ENCODE measurements around the gene OR51M1.
"Not testable (repeated sequence)": the region's sequence is repeated elsewhere in the genome, so short reads cannot be mapped to it uniquely, and the experiment has no call there.

Gene OR51M1

DNA sequence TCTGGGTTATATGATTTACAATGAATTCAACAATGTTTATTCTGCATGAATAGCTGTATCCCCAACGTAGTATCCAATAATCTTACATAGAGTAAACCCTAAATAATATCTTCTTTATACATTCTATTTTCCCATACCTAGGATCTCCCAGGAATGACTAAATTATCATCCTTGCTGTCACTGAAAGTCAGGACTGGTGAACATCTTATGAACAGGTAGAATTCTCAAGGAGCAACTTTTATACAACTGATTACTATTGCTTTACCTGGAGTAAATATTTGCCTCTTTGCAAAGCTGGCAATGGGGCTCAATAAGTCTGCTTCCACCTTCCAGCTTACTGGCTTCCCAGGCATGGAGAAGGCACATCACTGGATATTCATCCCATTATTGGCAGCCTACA, 32.4 kb upstream of the OR51M1 start, which contains the start of gene OR51B6:
Gene OR51B6, plus strand, starts transcription at position 301 of the 400 bp plus-strand sequence. Its CDS starts 0 bp downstream, at position 301.
- Histone ChIP-seq H3K79me2 (no peaks in the 10 kb centered on the region), H3K4me3 (ENCODE audit: low read depth, low read length) (no peak within 1 kb of the TSS), H3K9me3 (ENCODE audit: control insufficient read depth, low read length) (no peaks in the 10 kb centered on the region), H3K4me1 (no peaks in the 10 kb centered on the region), H3K9ac (no peak within 1 kb of the TSS), H3K27ac (no peak within 1 kb of the TSS), H3K27me3 (ENCODE audit: control insufficient read depth, insufficient read depth, low read length) (no peaks in the 10 kb centered on the region), H2AFZ (no peak within 1 kb of the TSS), H3K36me3 (ENCODE audit: control insufficient read depth, insufficient read depth, low read length) (no peaks in the 10 kb centered on the region), H3K4me2 (ENCODE audit: low read length) (no peak within 1 kb of the TSS)
- TF ChIP-seq CTCF (IDR thresholded peaks at IDR 0.05), result no peak

DNA sequence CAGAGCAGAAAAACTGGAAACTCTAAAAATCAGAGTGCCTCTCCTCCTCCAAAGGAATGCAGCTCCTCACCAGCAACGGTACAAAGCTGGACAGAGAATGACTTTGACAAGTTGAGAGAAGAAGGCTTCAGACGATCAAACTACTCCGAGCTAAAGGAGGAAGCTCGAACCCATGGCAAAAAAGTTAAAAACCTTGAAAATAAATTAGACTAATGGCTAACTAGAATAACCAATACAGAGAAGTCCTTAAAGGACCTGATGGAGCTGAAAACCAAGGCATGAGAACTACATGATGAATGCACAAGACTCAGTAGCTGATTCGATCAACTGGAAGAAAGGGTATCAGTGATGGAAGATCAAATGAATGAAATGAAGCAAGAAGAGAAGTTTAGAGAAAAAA, 27.6 kb upstream of the OR51M1 start:
- not testable (repeated sequence) for H3K9ac ChIP-seq; H3K36me3 ChIP-seq (ENCODE audit: control insufficient read depth, insufficient read depth, low read length); H3K9me3 ChIP-seq (ENCODE audit: control insufficient read depth, low read length); H3K27me3 ChIP-seq (ENCODE audit: control insufficient read depth, insufficient read depth, low read length); H3K4me2 ChIP-seq (ENCODE audit: low read length); H3K27ac ChIP-seq; H3K4me3 ChIP-seq (ENCODE audit: low read depth, low read length); H3K4me1 ChIP-seq; H2AFZ ChIP-seq; H3K79me2 ChIP-seq

DNA sequence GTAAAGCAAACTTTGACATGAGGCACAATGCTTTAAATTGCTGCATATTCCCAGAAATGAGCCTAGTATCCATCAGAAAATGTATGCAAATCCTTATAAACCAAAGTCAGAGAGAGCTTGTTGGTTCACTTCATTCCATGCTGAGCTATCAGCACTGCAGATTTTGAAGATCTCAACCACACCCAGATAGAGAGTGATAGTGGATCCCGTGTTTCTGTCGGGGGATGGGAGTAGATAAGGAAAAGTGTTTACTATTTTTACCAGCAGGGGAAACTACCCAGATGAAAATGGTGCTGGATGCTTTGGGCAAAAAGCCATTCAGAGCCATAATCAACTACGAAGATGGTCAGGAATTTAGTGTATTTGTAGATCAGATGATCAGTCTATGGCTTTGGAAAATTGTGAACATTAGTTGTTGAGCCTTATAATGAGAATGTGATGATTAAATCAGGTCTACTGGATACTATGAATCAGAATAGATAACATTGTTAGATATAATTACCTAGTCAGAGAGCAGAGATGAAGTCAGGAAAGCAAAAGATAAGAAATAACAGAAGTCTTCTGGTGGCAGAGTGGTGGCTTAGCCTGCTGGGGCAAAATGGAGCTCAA, 21.5 kb upstream of the OR51M1 start:
- H3K79me2 ChIP-seq, result no peaks in the 10 kb centered on the region
- H3K4me1 ChIP-seq, result no peaks in the 10 kb centered on the region
- H3K27me3 ChIP-seq (ENCODE audit: control insufficient read depth, insufficient read depth, low read length), result no peaks in the 10 kb centered on the region
- no peak overlapping the region for H3K4me2 ChIP-seq (ENCODE audit: low read length)
- no peak overlapping the region for H3K4me3 ChIP-seq (ENCODE audit: low read depth, low read length)
- H2AFZ ChIP-seq, result no peak overlapping the region
- no peaks in the 10 kb centered on the region for H3K9me3 ChIP-seq (ENCODE audit: control insufficient read depth, low read length)
- TF ChIP-seq CTCF (IDR thresholded peaks at IDR 0.05), result no peak
- H3K27ac ChIP-seq, result no peak overlapping the region
- no peak overlapping the region for H3K9ac ChIP-seq
- H3K36me3 ChIP-seq (ENCODE audit: control insufficient read depth, insufficient read depth, low read length), result no peaks in the 10 kb centered on the region

DNA sequence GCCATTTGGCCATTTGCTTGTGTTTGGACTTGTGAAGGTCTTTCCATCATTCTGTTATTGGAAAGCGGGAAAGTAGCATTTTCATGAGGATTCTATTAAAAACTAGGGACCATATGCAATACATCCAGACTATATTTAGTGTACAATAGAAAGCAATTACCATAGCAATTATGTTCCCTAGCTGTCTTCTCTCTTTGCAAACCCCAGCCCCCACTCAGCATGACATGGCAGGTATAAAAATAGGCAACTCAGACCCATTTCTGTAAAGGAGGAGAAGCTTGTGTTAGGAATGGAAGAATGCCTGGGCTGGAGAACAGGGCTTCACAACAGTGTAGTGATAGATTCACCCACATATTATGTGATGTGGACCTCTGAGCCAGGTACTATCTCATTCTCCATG, 19.9 kb upstream of the OR51M1 start:
- no peaks in the 10 kb centered on the region for H3K9me3 ChIP-seq (ENCODE audit: control insufficient read depth, low read length)
- H3K4me1 ChIP-seq, result no peaks in the 10 kb centered on the region
- no peak overlapping the region for H3K4me2 ChIP-seq (ENCODE audit: low read length)
- no peaks in the 10 kb centered on the region for H3K79me2 ChIP-seq
- no peak overlapping the region for H3K4me3 ChIP-seq (ENCODE audit: low read depth, low read length)
- no peak overlapping the region for H3K27ac ChIP-seq
- H3K36me3 ChIP-seq (ENCODE audit: control insufficient read depth, insufficient read depth, low read length), result no peaks in the 10 kb centered on the region
- no peak overlapping the region for H2AFZ ChIP-seq
- no peak overlapping the region for H3K9ac ChIP-seq
- no peak for TF ChIP-seq CTCF (IDR thresholded peaks at IDR 0.05)
- no peaks in the 10 kb centered on the region for H3K27me3 ChIP-seq (ENCODE audit: control insufficient read depth, insufficient read depth, low read length)

DNA sequence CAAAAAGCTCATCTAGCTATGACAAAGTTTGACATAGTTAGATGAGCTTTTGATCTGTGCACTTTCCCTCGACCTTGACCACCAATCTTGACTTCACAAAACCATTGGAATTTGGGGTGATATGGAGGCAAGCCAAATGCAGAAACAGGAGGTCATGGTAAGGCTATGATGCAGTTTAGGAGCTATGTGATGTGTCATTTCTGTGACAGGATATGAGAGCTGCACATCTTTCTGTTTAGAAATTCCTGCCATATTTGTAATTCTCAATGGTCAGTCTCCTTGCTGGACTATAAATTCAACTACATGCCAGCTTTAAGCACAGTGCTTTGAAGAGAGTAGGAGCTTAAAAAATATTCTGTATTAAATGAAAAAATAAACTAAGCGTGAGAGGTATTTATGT, 19.4 kb upstream of the OR51M1 start:
- H3K4me3 ChIP-seq (ENCODE audit: low read depth, low read length), result no peak overlapping the region
- no peaks in the 10 kb centered on the region for H3K4me1 ChIP-seq
- H3K9me3 ChIP-seq (ENCODE audit: control insufficient read depth, low read length), result no peaks in the 10 kb centered on the region
- TF ChIP-seq CTCF (IDR thresholded peaks at IDR 0.05), result no peak
- H3K79me2 ChIP-seq, result no peaks in the 10 kb centered on the region
- no peak overlapping the region for H3K27ac ChIP-seq
- H3K36me3 ChIP-seq (ENCODE audit: control insufficient read depth, insufficient read depth, low read length), result no peaks in the 10 kb centered on the region
- H3K27me3 ChIP-seq (ENCODE audit: control insufficient read depth, insufficient read depth, low read length), result no peaks in the 10 kb centered on the region
- no peak overlapping the region for H3K9ac ChIP-seq
- no peak overlapping the region for H3K4me2 ChIP-seq (ENCODE audit: low read length)
- H2AFZ ChIP-seq, result no peak overlapping the region

- H3K36me3 ChIP-seq (ENCODE audit: control insufficient read depth, insufficient read depth, low read length); H3K9ac ChIP-seq; H3K9me3 ChIP-seq (ENCODE audit: control insufficient read depth, low read length); H3K4me3 ChIP-seq (ENCODE audit: low read depth, low read length); H3K4me2 ChIP-seq (ENCODE audit: low read length); H3K4me1 ChIP-seq; H3K79me2 ChIP-seq; H3K27me3 ChIP-seq (ENCODE audit: control insufficient read depth, insufficient read depth, low read length); H2AFZ ChIP-seq; H3K27ac ChIP-seq: not testable (repeated sequence)
Measured at GRCh38 chr11:5366365-5366764, 17.2 kb upstream of the OR51M1 start.

Measured in parathyroid adenoma (tissue), 2 donors.